Upper lobe of left lung (tissue), 4 donors: ENCODE data around the gene PBRM1.

Experiments
- POLR2A ChIP-seq, 4 donors: fragments of 450-650 bp; IDR thresholded peaks; one replicate each; pipeline ENCODE4 v1.5.1; 2016 to 2017; ENCODE audit warnings: antibody characterized with exemption in 4 of 4, mild to moderate bottlenecking in 2 of 4
- POLR2AphosphoS5 ChIP-seq, 2 donors: sonication (generic); formaldehyde crosslinking; IDR thresholded peaks; one replicate each; pipeline ENCODE4 v1.5.1; 2017; ENCODE audit warnings: antibody characterized with exemption in 2 of 2
- TF ChIP-seq, protein P1 (sequence below), 6 experiments: fragments of 450-650 bp in 4 of 6; fragments of 200-600 bp in 2 of 6; sonication (generic) in 2 of 6; IDR thresholded peaks; one replicate each; pipeline ENCODE4 v1.5.1; 2016 to 2019; ENCODE audit warnings: antibody characterized with exemption in 6 of 6

DNA sequence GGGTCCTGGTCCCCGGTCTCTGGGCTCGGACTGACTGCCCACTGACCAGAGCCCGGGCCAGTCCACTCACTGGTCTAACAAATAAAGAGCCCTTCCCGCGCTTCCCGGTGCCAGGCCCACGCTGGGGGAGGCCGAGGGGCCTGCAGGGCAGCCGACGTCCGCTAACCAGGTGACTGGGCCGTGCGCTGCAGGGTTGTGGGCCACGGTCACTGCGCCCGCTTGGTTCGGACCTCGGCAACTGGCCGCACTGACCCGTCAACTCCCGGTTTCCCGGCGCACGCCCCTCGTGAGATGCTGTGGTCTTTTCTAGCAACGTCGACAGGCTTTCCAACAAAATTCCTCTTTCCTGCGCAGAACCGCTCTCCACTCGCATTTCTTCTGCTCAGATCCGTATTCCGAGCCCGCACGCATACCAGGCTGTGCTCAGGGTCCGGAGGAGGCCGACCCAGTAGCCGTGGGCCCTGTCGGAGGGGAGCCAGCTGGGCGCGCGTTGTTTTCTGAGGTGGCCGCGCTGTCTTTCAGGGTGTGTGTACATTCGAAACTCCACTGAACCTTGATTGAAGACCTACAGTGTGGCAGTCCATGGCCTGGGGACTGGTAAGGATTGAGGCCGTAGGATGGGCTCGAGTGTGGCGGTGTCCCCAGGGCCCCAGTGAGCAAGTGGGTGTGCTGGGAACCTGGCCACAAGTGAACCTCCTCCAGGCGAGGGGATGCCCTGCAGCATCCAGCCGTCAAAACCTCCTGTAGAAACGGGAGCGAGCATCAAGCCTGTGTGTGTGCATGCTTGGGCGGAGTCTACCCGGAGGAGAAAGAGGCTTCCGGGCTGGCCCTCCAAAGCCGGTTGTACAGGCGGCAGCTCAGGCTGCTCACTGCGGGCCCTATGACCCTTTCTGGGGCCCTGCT is 151.2 kb downstream of the PBRM1 start:
- TF ChIP-seq, protein P1, sequence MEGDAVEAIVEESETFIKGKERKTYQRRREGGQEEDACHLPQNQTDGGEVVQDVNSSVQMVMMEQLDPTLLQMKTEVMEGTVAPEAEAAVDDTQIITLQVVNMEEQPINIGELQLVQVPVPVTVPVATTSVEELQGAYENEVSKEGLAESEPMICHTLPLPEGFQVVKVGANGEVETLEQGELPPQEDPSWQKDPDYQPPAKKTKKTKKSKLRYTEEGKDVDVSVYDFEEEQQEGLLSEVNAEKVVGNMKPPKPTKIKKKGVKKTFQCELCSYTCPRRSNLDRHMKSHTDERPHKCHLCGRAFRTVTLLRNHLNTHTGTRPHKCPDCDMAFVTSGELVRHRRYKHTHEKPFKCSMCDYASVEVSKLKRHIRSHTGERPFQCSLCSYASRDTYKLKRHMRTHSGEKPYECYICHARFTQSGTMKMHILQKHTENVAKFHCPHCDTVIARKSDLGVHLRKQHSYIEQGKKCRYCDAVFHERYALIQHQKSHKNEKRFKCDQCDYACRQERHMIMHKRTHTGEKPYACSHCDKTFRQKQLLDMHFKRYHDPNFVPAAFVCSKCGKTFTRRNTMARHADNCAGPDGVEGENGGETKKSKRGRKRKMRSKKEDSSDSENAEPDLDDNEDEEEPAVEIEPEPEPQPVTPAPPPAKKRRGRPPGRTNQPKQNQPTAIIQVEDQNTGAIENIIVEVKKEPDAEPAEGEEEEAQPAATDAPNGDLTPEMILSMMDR (IDR thresholded peaks at IDR 0.05): no peak
- no peak for TF ChIP-seq POLR2AphosphoS5 (IDR thresholded peaks at IDR 0.05)
- no peak for TF ChIP-seq POLR2A (IDR thresholded peaks at IDR 0.05)
